Measurements from ENCODE around the gene C5AR2. TPM values are rescaled to one million over a fixed set of nuclear protein-coding genes. Genes with fewer than 3 reads are reported as not detected.
"Not testable (repeated sequence)": the region's sequence is repeated elsewhere in the genome, so short reads cannot be mapped to it uniquely, and the experiment has no call there.

Gene C5AR2
- total RNA-seq, 1 experiment from 2014 or later, result not detected

GRCh38 chr19:47387623-47388022 lies 55.6 kb downstream of the C5AR2 start:
- not testable (repeated sequence) for H3K23ac ChIP-seq (ENCODE audit: insufficient read length, low read depth, low read length); H3K27me3 ChIP-seq (ENCODE audit: insufficient read depth, low read length); H2AFZ ChIP-seq (ENCODE audit: low read length); H2AK5ac ChIP-seq (ENCODE audit: insufficient read length, low read length); H3K27ac Mint-ChIP-seq; H3K4me3 Mint-ChIP-seq; H3K79me1 ChIP-seq (ENCODE audit: insufficient read depth, low read depth, low read length, poor library complexity, severe bottlenecking); H2BK20ac ChIP-seq (ENCODE audit: low read depth, low read length, poor library complexity, severe bottlenecking); H3K27me3 Mint-ChIP-seq (ENCODE audit: low read depth); H3K9ac ChIP-seq (ENCODE audit: extremely low read depth, insufficient read length, low read length); H3K4me2 ChIP-seq (ENCODE audit: insufficient read depth, insufficient read length, low read length); H2BK12ac ChIP-seq (ENCODE audit: insufficient read length, low read depth, low read length); H3K4me1 ChIP-seq (ENCODE audit: insufficient read depth, low read length); H4K20me1 ChIP-seq (ENCODE audit: control insufficient read depth, insufficient read depth, insufficient read length); H2BK5ac ChIP-seq (ENCODE audit: insufficient read length, low read length); H2BK15ac ChIP-seq (ENCODE audit: low read depth, low read length); H3T11ph ChIP-seq (ENCODE audit: low read length); H3K36me3 Mint-ChIP-seq (ENCODE audit: insufficient read depth in 1 of 3, low read depth in 3 of 3); DNase-seq; H3K14ac ChIP-seq (ENCODE audit: insufficient read depth, low read length); H4K91ac ChIP-seq (ENCODE audit: insufficient read length, low read depth, low read length); H3K18ac ChIP-seq (ENCODE audit: insufficient read length, low read depth, low read length); H3K27ac ChIP-seq (ENCODE audit: insufficient read length, low read depth, low read length); H3K4ac ChIP-seq (ENCODE audit: low read depth, low read length); H2BK120ac ChIP-seq (ENCODE audit: low read depth, low read length, poor library complexity, severe bottlenecking); H3K23me2 ChIP-seq (ENCODE audit: insufficient read length, low read depth, low read length, poor library complexity, severe bottlenecking); H3K9me3 ChIP-seq (ENCODE audit: control insufficient read depth, low read depth, low read length); H3K79me2 ChIP-seq (ENCODE audit: insufficient read depth, low read length); H4K8ac ChIP-seq (replicated peaks; ENCODE audit: insufficient read length, low read depth, low read length); H3K9me3 Mint-ChIP-seq; H4K5ac ChIP-seq (ENCODE audit: insufficient read length, low read depth, low read length); H3K56ac ChIP-seq (ENCODE audit: insufficient read length, low read depth, low read length)
- no CpG with 5 or more reads among the region's 3 CpGs for WGBS (ENCODE audit: extremely low coverage, insufficient read length, low lambda C conversion rate)
- H3K4me1 Mint-ChIP-seq, result peaks cover 17 to 25% of the 10 kb centered on the region in 2 experiments

- not testable (repeated sequence) for H3K4me2 ChIP-seq (ENCODE audit: insufficient read depth, insufficient read length, low read length); H4K91ac ChIP-seq (ENCODE audit: insufficient read length, low read depth, low read length); H3K27ac Mint-ChIP-seq; DNase-seq; H3K4ac ChIP-seq (ENCODE audit: low read depth, low read length); H3K14ac ChIP-seq (ENCODE audit: insufficient read depth, low read length); H3K9me3 ChIP-seq (ENCODE audit: control insufficient read depth, low read depth, low read length); H3K23me2 ChIP-seq (ENCODE audit: insufficient read length, low read depth, low read length, poor library complexity, severe bottlenecking); H3K27me3 Mint-ChIP-seq (ENCODE audit: low read depth); H3T11ph ChIP-seq (ENCODE audit: low read length); H3K79me2 ChIP-seq (ENCODE audit: insufficient read depth, low read length); H4K5ac ChIP-seq (ENCODE audit: insufficient read length, low read depth, low read length); H4K20me1 ChIP-seq (ENCODE audit: control insufficient read depth, insufficient read depth, insufficient read length); H3K18ac ChIP-seq (ENCODE audit: insufficient read length, low read depth, low read length); H2AFZ ChIP-seq (ENCODE audit: low read length); H3K27me3 ChIP-seq (ENCODE audit: insufficient read depth, low read length); H3K9ac ChIP-seq (ENCODE audit: extremely low read depth, insufficient read length, low read length); H2BK20ac ChIP-seq (ENCODE audit: low read depth, low read length, poor library complexity, severe bottlenecking); H3K27ac ChIP-seq (ENCODE audit: insufficient read length, low read depth, low read length); H3K23ac ChIP-seq (ENCODE audit: insufficient read length, low read depth, low read length); H3K4me3 Mint-ChIP-seq; H2BK5ac ChIP-seq (ENCODE audit: insufficient read length, low read length); H3K56ac ChIP-seq (ENCODE audit: insufficient read length, low read depth, low read length); H2BK12ac ChIP-seq (ENCODE audit: insufficient read length, low read depth, low read length); H4K8ac ChIP-seq (replicated peaks; ENCODE audit: insufficient read length, low read depth, low read length); H2AK5ac ChIP-seq (ENCODE audit: insufficient read length, low read length); H3K79me1 ChIP-seq (ENCODE audit: insufficient read depth, low read depth, low read length, poor library complexity, severe bottlenecking); H3K4me1 ChIP-seq (ENCODE audit: insufficient read depth, low read length); H2BK15ac ChIP-seq (ENCODE audit: low read depth, low read length); H2BK120ac ChIP-seq (ENCODE audit: low read depth, low read length, poor library complexity, severe bottlenecking)
- WGBS (ENCODE audit: extremely low coverage, insufficient read length, low lambda C conversion rate), result no CpG with 5 or more reads among the region's 5 CpGs
- Mint-ChIP-seq H3K4me1 (peaks cover 20 to 28% of the 10 kb centered on the region in 2 experiments), H3K9me3 (peaks cover 14 to 18% of the 10 kb centered on the region in 2 experiments), H3K36me3 (ENCODE audit: insufficient read depth in 1 of 3, low read depth in 3 of 3) (peaks cover 0 to 13% (median 9%) of the 10 kb centered on the region in 3 experiments; a peak in 6 of 7 replicates)
These were observed 56.7 kb downstream of the C5AR2 start for GRCh38 chr19:47388721-47389120.

Measured in H9 (cell line).